ENCODE results near the gene RXRA. TPM values are rescaled to one million over a fixed set of nuclear protein-coding genes. Genes with fewer than 3 reads are reported as not detected.

RXRA gene
- total RNA-seq, 4 donors from 2014 or later: 53.3 to 87.8 (median 69.6) TPM

GRCh38 chr9:134456756-134457305, 130.6 kb downstream of the RXRA start:
- DNase-seq (ENCODE audit: low spot score): no peak
- no peak for ATAC-seq (ENCODE audit: low FRiP score)
- TF ChIP-seq CTCF (IDR thresholded peaks at IDR 0.05): no peak

GRCh38 chr9:134457321-134458206, 131.3 kb downstream of the RXRA start:
- DNase-seq (ENCODE audit: low spot score): no peak
- no peak for ATAC-seq (ENCODE audit: low FRiP score)
- no peak for TF ChIP-seq CTCF (IDR thresholded peaks at IDR 0.05)

- no peak for DNase-seq (ENCODE audit: low spot score)
Observed at GRCh38 chr9:134458207-134459108, 132.2 kb downstream of the RXRA start.

GRCh38 chr9:134459164-134459563, 132.9 kb downstream of the RXRA start:
- DNase-seq (ENCODE audit: low spot score) (no peak), ATAC-seq (ENCODE audit: low FRiP score) (no peak)
- no peak for TF ChIP-seq CTCF (IDR thresholded peaks at IDR 0.05)

More at GRCh38 chr9:134458207-134459108, 132.2 kb downstream of the RXRA start:
- no peak for ATAC-seq (ENCODE audit: low FRiP score)
- TF ChIP-seq CTCF (IDR thresholded peaks at IDR 0.05): no peak

GRCh38 chr9:134459573-134459972, 133.3 kb downstream of the RXRA start:
- ATAC-seq (ENCODE audit: low FRiP score) (no peak), DNase-seq (ENCODE audit: low spot score) (no peak)
- TF ChIP-seq CTCF (IDR thresholded peaks at IDR 0.05): no peak

GRCh38 chr9:134460206-134460605, 134.0 kb downstream of the RXRA start:
- DNase-seq (ENCODE audit: low spot score) (no peak), ATAC-seq (ENCODE audit: low FRiP score) (no peak)
- no peak for TF ChIP-seq CTCF (IDR thresholded peaks at IDR 0.05)
